GM13977 (cell line): ENCODE results near the gene GATAD2B.

ENCODE experiments used
- DNase-seq: peaks from one replicate; pipeline ENCODE4 v3.0.0; 2012; ENCODE audit warnings: low spot score
- CTCF ChIP-seq: IDR thresholded peaks from 2 replicates; pipeline ENCODE4 v1.5.1; 2012; ENCODE audit warnings: mild to moderate bottlenecking, control low read depth; ENCODE audit not compliant: insufficient read depth; ENCODE audit errors: extremely low read depth, missing control alignments
- in situ Hi-C: fragments of 300-500 bp; cut with MboI; formaldehyde crosslinking; loops from one replicate; pipeline ENCODE4 v1.12.0; 2022; ENCODE audit warnings: low sequenced_read_pairs, low pct_unique_long_range_greater_than_20kb, mixed read lengths, inconsistent platforms; ENCODE audit not compliant: unreplicated experiment

Gene GATAD2B

GRCh38 chr1:153922972-153923925 is at the start of gene GATAD2B:
Gene GATAD2B (minus strand): TSS chr1:153922972. CDS start chr1:153828347, 94,625 bp downstream.
- no peak for TF ChIP-seq CTCF
- peak; percentile 98 for DNase-seq
- in situ Hi-C loops: no loop called here

DNA sequence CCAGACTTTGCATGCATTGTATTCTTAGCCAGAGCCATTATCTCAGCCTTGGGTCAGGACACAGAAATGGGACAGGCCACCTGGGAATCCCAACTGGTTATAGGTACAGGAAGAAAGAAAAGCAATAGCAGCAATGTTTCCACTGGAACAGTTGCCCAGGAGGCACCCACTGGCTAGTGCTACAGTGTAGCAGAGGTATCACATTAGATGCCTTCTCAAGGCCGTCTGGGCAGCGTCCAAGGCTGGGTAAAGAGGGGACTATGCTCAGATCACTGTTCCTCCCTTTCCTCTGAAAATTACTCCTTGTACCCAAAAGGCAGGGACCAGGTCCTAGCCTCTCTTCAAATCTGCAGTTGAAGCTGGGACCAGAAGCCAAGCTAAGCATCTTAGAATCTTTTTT is 47.6 kb upstream of the GATAD2B start:
- in situ Hi-C loops: no loop called here
- TF ChIP-seq CTCF: no peak
- DNase-seq: no peak

GRCh38 chr1:153968972-153969371 is 46.2 kb upstream of the GATAD2B start:
- TF ChIP-seq CTCF: no peak
- in situ Hi-C loops: no loop called here
- DNase-seq: no peak

GRCh38 chr1:153968408-153968807 is 45.6 kb upstream of the GATAD2B start:
- DNase-seq: no peak
- in situ Hi-C loops: no loop called here
- no peak for TF ChIP-seq CTCF

DNA sequence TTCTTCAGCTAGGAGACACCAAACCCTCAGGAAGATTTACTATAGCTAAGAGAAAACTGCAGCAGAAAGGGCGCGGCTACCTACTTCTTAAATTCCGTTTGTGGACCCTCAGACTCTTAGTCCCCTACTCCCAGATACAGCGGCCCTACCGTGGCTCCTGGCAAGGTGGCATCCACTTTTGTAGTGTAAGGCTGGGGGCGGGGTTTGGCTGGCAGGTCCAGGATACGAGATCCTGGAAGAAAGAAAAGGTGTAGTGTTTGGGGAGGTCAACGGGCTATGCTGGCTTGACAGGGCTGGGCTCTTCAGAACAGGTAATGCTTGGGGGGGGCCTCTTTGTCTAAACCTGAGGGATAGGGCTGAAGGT is 45.2 kb upstream of the GATAD2B start:
- DNase-seq: no peak
- in situ Hi-C loops: no loop called here
- TF ChIP-seq CTCF: no peak

DNA sequence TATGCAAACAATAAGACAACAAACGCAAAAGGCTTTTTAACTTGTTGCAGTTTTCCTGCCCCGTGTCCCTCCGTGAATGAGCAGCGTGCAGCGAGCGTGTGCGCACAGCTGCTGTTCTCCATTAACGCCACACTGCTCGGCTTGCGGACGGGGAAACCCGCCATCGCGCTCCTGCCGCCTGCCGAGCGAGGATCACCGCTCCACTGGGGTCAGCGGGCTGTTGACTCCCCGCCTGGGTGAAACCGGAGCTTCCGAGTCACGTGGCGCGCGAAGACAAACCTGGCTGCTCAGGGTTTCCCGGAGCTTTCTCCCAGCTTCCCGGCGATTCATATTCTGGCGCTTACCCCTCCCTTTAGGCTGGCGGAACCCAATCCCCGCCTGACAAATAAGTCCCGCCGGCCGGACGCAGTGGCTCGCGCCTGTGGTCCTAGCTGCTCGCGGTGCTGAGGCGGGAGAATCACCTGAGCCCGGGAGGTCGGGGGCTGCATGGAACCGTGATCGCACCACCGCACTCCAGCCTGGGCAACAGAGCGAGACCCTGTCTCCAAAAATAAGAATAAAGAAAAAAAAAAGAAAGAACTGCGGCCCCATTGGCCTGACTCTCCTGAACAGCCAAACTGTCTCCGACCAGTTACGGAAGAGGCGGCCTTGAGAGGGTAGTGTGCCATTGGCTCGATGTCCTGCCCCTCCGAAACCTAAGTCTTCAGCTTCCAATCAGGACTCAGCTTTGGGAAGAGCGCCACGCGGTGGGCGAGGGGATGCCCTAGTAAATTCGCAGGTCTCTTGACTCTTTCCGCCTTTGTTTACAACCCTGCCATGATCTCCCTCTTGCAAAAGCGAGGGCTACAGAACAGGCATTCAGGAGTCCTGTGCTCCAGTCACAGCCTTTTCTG is 44.6 kb upstream of the GATAD2B start, which contains the start of gene CREB3L4:
TSS of gene CREB3L4 (plus strand) at position 796 of the 893 bp plus-strand sequence. CDS start 624 bp downstream, outside the sequence.
- peak; percentile 53 for TF ChIP-seq CTCF
- in situ Hi-C loops: no loop called here
- DNase-seq: peak; percentile 91
